Esophagus muscularis mucosa (tissue), 4 donors: ENCODE data around the gene GRID2.

Experiments used
- EP300 ChIP-seq: sonication (generic); formaldehyde crosslinking; IDR thresholded peaks from one replicate; pipeline ENCODE4 v1.6.1; 2017; ENCODE audit warnings: antibody characterized with exemption
- POLR2AphosphoS5 ChIP-seq, 2 donors: sonication (generic); formaldehyde crosslinking; IDR thresholded peaks; one replicate each; pipeline ENCODE4 v1.6.1; 2017; ENCODE audit warnings: antibody characterized with exemption in 2 of 2
- TF ChIP-seq, protein P1 (sequence below), 3 experiments: fragments of 200-600 bp in 2 of 3; fragments of 450-650 bp in 1 of 3; sonication (generic) in 2 of 3; IDR thresholded peaks; one replicate each; pipeline ENCODE4 v1.5.1; 2017 to 2019; ENCODE audit warnings: antibody characterized with exemption in 3 of 3, mild to moderate bottlenecking in 2 of 3, moderate library complexity in 1 of 3

- TF ChIP-seq POLR2AphosphoS5 (IDR thresholded peaks at IDR 0.05) (no peak), EP300 (no peak)
- TF ChIP-seq, protein P1, sequence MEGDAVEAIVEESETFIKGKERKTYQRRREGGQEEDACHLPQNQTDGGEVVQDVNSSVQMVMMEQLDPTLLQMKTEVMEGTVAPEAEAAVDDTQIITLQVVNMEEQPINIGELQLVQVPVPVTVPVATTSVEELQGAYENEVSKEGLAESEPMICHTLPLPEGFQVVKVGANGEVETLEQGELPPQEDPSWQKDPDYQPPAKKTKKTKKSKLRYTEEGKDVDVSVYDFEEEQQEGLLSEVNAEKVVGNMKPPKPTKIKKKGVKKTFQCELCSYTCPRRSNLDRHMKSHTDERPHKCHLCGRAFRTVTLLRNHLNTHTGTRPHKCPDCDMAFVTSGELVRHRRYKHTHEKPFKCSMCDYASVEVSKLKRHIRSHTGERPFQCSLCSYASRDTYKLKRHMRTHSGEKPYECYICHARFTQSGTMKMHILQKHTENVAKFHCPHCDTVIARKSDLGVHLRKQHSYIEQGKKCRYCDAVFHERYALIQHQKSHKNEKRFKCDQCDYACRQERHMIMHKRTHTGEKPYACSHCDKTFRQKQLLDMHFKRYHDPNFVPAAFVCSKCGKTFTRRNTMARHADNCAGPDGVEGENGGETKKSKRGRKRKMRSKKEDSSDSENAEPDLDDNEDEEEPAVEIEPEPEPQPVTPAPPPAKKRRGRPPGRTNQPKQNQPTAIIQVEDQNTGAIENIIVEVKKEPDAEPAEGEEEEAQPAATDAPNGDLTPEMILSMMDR (IDR thresholded peaks at IDR 0.05), result no peak
Observed at GRCh38 chr4:92961881-92962280, 658.1 kb downstream of the GRID2 start.
